ENCODE measurements around the gene ABCB8.

GRCh38 chr7:151081170-151082101 is 53.2 kb downstream of the ABCB8 start:
- TF ChIP-seq POLR2A (IDR thresholded peaks at IDR 0.05; ENCODE audit: low read depth, low read length) (no peak), POLR2AphosphoS5 (IDR thresholded peaks at IDR 0.05; ENCODE audit: insufficient read depth, low read depth, low read length) (no peak)

Data from endothelial cell of umbilical vein (primary cell).